ENCODE measurements around the gene CFAP46.

DNA sequence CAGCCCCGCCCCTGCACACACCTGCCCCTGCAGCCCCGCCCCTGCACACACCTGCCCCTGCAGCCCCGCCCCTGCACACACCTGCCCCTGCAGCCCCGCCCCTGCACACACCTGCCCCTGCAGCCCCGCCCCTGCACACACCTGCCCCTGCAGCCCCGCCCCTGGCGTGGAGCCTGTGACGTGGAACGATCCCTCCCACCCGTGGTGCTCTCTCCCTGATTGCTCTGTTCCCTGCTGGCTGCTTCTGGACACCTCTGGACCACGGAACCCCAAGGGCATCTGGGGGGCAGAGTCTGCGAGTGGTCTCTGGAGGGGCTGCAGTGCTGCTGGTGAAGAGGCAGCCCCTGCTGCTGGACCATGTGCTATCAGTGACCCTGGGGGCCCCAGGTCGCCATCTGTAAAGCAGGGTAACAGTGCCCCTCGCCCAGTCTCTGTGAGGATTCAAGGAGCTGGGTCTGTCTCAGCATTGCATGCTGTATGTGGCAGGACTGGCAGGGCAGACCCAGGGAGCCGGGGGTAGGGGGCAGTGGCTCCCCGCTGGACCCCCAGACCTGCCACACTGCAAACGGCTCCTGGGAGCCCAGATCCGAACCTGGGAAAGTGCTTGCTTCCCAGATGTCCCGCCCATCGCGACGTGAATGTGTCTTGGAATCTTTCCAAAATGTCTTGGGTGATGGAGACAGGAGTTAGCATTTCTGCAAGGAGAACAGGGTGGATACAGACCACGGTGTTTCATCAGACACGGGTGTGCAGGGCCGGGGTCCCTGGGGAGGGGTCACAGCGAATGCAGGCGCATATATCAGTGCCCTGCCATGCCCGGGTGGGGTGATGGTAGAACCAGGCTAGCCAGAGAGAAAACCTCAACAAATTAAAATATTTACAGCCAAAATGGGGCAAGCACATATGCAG, 128.6 kb downstream of the CFAP46 start:
- TF ChIP-seq, protein P1, sequence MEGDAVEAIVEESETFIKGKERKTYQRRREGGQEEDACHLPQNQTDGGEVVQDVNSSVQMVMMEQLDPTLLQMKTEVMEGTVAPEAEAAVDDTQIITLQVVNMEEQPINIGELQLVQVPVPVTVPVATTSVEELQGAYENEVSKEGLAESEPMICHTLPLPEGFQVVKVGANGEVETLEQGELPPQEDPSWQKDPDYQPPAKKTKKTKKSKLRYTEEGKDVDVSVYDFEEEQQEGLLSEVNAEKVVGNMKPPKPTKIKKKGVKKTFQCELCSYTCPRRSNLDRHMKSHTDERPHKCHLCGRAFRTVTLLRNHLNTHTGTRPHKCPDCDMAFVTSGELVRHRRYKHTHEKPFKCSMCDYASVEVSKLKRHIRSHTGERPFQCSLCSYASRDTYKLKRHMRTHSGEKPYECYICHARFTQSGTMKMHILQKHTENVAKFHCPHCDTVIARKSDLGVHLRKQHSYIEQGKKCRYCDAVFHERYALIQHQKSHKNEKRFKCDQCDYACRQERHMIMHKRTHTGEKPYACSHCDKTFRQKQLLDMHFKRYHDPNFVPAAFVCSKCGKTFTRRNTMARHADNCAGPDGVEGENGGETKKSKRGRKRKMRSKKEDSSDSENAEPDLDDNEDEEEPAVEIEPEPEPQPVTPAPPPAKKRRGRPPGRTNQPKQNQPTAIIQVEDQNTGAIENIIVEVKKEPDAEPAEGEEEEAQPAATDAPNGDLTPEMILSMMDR (IDR thresholded peaks at IDR 0.05; ENCODE audit: poor library complexity): no peak
- no peak for TF ChIP-seq EZH2 (IDR thresholded peaks at IDR 0.05; ENCODE audit: borderline replicate concordance)

All from hepatocyte (in vitro differentiated cells).